HCT116 (cell line): ENCODE results near the gene FAM13A.

ENCODE experiments used
- CBX3 ChIP-seq: IDR thresholded peaks from 2 replicates; pipeline ENCODE4 v1.6.1; 2012; ENCODE audit warnings: low read depth
- CTCF ChIP-seq, 3 experiments: fragments of 200-600 bp in 1 of 3; sonication (generic) in 1 of 3; IDR thresholded peaks in 2 of 3; conservative IDR thresholded peaks in 1 of 3; 2 replicates each; pipeline ENCODE4 v1.5.1; 2012 to 2017; ENCODE audit warnings: low read depth in 2 of 3, low read length in 2 of 3, antibody characterized with exemption in 1 of 3, borderline replicate concordance in 1 of 3, control low read depth in 1 of 3, mild to moderate bottlenecking in 1 of 3, mixed read lengths in 1 of 3, mixed run types in 1 of 3, moderate library complexity in 1 of 3; ENCODE audit not compliant: insufficient read depth in 1 of 3
- EGR1 ChIP-seq: IDR thresholded peaks from 2 replicates; pipeline ENCODE4 v1.6.1; 2012; ENCODE audit warnings: low read depth
- POLR2A ChIP-seq: IDR thresholded peaks from 2 replicates; pipeline ENCODE4 v1.7.0; 2011; ENCODE audit warnings: borderline replicate concordance; ENCODE audit not compliant: insufficient read depth, insufficient read length; ENCODE audit errors: extremely low read depth
- RAD21 ChIP-seq: IDR thresholded peaks from 2 replicates; pipeline ENCODE4 v1.6.1; 2012; ENCODE audit warnings: low read depth, mild to moderate bottlenecking
- REST ChIP-seq: IDR thresholded peaks from 2 replicates; pipeline ENCODE4 v1.6.1; 2012; ENCODE audit warnings: low read depth

GRCh38 chr4:88878642-88879041 is 178.3 kb downstream of the FAM13A start:
- TF ChIP-seq RAD21 (no peak), POLR2A (no peak), REST (no peak), EGR1 (no peak), CTCF (IDR thresholded peaks at IDR 0.05 in 2 of 3, conservative IDR thresholded peaks at IDR 0.05 in 1 of 3; ENCODE audit: borderline replicate concordance in 1 of 3, insufficient read depth in 1 of 3, low read depth in 2 of 3, low read length in 2 of 3) (no peak), CBX3 (no peak)
